WTC11 (cell line): ENCODE results near the gene ZNF282. TPM values are rescaled to one million over a fixed set of nuclear protein-coding genes. Genes with fewer than 3 reads are reported as not detected.

ENCODE experiments used
- ATAC-seq: fragments of 200-7000 bp; cut with Tn5 transposase; 2 replicates; pipeline ENCODE4 v1.10.0; 2021; ENCODE audit warnings: mild to moderate bottlenecking, moderate library complexity
- CTCF ChIA-PET: fragments of 300-600 bp; sonication (Branson Sonifier 250); formaldehyde crosslinking; loops from one replicate; lab custom pipeline; 2021; ENCODE audit warnings: antibody characterized with exemption; lab: Charles Lee
- POLR2A ChIA-PET: fragments of 350-600 bp; sonication (Branson Sonifier 250); formaldehyde crosslinking; loops from one replicate; lab custom pipeline; 2021; ENCODE audit warnings: antibody characterized with exemption; lab: Charles Lee
- DNase-seq: peaks from one replicate; pipeline ENCODE4 v3.0.0; 2021; ENCODE audit warnings: low spot score
- H3K27ac Mint-ChIP-seq: 2 replicates; pipeline ENCODE4 v1.8.0; 2021; ENCODE audit warnings: mixed read lengths
- H3K27me3 Mint-ChIP-seq: 2 replicates; pipeline ENCODE4 v1.8.0; 2021; ENCODE audit warnings: low read depth, mild to moderate bottlenecking, moderate library complexity, mixed read lengths
- H3K36me3 Mint-ChIP-seq: 2 replicates; pipeline ENCODE4 v1.8.0; 2021; ENCODE audit warnings: mixed read lengths
- H3K4me1 Mint-ChIP-seq: 2 replicates; pipeline ENCODE4 v1.8.0; 2022; ENCODE audit warnings: mixed read lengths
- H3K4me3 Mint-ChIP-seq: 2 replicates; pipeline ENCODE4 v1.8.0; 2021; ENCODE audit warnings: mild to moderate bottlenecking, moderate library complexity, mixed read lengths
- H3K9me3 Mint-ChIP-seq: 2 replicates; pipeline ENCODE4 v1.8.0; 2021; ENCODE audit warnings: mixed read lengths
- AFF4 ChIP-seq: sonication (generic); formaldehyde crosslinking; IDR thresholded peaks from 2 replicates; pipeline ENCODE4 v1.8.1; 2023; ENCODE audit warnings: mild to moderate bottlenecking, missing genetic modification reagents, borderline replicate concordance
- ARID4B ChIP-seq: sonication (generic); formaldehyde crosslinking; IDR thresholded peaks from 2 replicates; pipeline ENCODE4 v1.8.0; 2023; ENCODE audit warnings: missing genetic modification reagents, mild to moderate bottlenecking, borderline replicate concordance
- CTCF ChIP-seq: fragments of 200-600 bp; IDR thresholded peaks from 2 replicates; pipeline ENCODE4 v1.8.0; 2022; ENCODE audit warnings: antibody characterized with exemption
- E2F4 ChIP-seq: sonication (generic); formaldehyde crosslinking; IDR thresholded peaks from 2 replicates; pipeline ENCODE4 v1.8.1; 2022; ENCODE audit warnings: low read depth, mild to moderate bottlenecking, moderate library complexity, missing genetic modification reagents, borderline replicate concordance
- FOXK1 ChIP-seq: sonication (generic); formaldehyde crosslinking; IDR thresholded peaks from 2 replicates; pipeline ENCODE4 v1.8.0; 2022; ENCODE audit warnings: mild to moderate bottlenecking, moderate library complexity, missing genetic modification reagents
- GRHL2 ChIP-seq: fragments of 250-450 bp; sonication (Bioruptor Pico); IDR thresholded peaks from 2 replicates; pipeline ENCODE4 v1.8.0; 2022; ENCODE audit warnings: mild to moderate bottlenecking, moderate library complexity; ENCODE audit not compliant: insufficient replicate concordance, severe bottlenecking
- GTF2I ChIP-seq: fragments of 250-450 bp; sonication (Bioruptor Pico); conservative IDR thresholded peaks from 2 replicates; pipeline ENCODE4 v1.4.0; 2021; ENCODE audit warnings: mild to moderate bottlenecking
- IRF1 ChIP-seq: sonication (generic); formaldehyde crosslinking; IDR thresholded peaks from 2 replicates; pipeline ENCODE4 v1.8.0; 2023; ENCODE audit warnings: missing genetic modification reagents
- IRF2 ChIP-seq: sonication (generic); formaldehyde crosslinking; IDR thresholded peaks from 2 replicates; pipeline ENCODE4 v1.8.0; 2022; ENCODE audit warnings: low read depth, missing genetic modification reagents, borderline replicate concordance
- MAX ChIP-seq: sonication (generic); formaldehyde crosslinking; IDR thresholded peaks from 2 replicates; pipeline ENCODE4 v1.8.0; 2022; ENCODE audit warnings: mild to moderate bottlenecking, missing genetic modification reagents
- NFATC4 ChIP-seq: fragments of 250-450 bp; sonication (Bioruptor Pico); IDR thresholded peaks from 2 replicates; pipeline ENCODE4 v1.9.0; 2021; ENCODE audit warnings: mild to moderate bottlenecking
- NR2C2 ChIP-seq: sonication (generic); formaldehyde crosslinking; IDR thresholded peaks from 2 replicates; pipeline ENCODE4 v1.8.0; 2022; ENCODE audit warnings: mild to moderate bottlenecking, missing genetic modification reagents
- NR3C1 ChIP-seq: sonication (generic); formaldehyde crosslinking; conservative IDR thresholded peaks from 2 replicates; pipeline ENCODE4 v1.8.1; 2023; ENCODE audit warnings: low read depth, mild to moderate bottlenecking, missing genetic modification reagents
- PRRX2 ChIP-seq: fragments of 250-450 bp; sonication (Bioruptor Pico); IDR thresholded peaks from 2 replicates; pipeline ENCODE4 v1.8.0; 2021; ENCODE audit warnings: mild to moderate bottlenecking
- SOX15 ChIP-seq: fragments of 250-450 bp; sonication (Bioruptor Pico); IDR thresholded peaks from 2 replicates; pipeline ENCODE4 v1.9.0; 2021; ENCODE audit warnings: mild to moderate bottlenecking
- TCF7 ChIP-seq: sonication (generic); formaldehyde crosslinking; IDR thresholded peaks from 2 replicates; pipeline ENCODE4 v1.8.0; 2022; ENCODE audit warnings: mild to moderate bottlenecking, low read depth, missing genetic modification reagents, moderate library complexity
- USF2 ChIP-seq: sonication (generic); formaldehyde crosslinking; IDR thresholded peaks from 2 replicates; pipeline ENCODE4 v1.8.1; 2023; ENCODE audit warnings: mild to moderate bottlenecking, missing genetic modification reagents, moderate library complexity
- ZNF219 ChIP-seq: sonication (generic); formaldehyde crosslinking; IDR thresholded peaks from 2 replicates; pipeline ENCODE4 v1.8.0; 2023; ENCODE audit warnings: missing genetic modification reagents, mild to moderate bottlenecking, borderline replicate concordance
- ZNF423 ChIP-seq: fragments of 250-450 bp; sonication (Bioruptor Pico); IDR thresholded peaks from 2 replicates; pipeline ENCODE4 v2.1.2; 2022; ENCODE audit warnings: mild to moderate bottlenecking, moderate library complexity
- ZSCAN18 ChIP-seq: fragments of 250-450 bp; sonication (Bioruptor Pico); IDR thresholded peaks from 2 replicates; pipeline ENCODE4 v2.1.2; 2022; ENCODE audit warnings: mild to moderate bottlenecking, moderate library complexity
- total RNA-seq: library from RNA; stranded (reverse); gene quantifications from 3 replicates; pipeline ENCODE4 v1.2.3, GENCODE V29; 2021

Gene ZNF282
- total RNA-seq, 1 experiment from 2014 or later, result 38.5 TPM

- TF ChIP-seq FOXK1 (CRISPR knock-in tag), result peak; percentile 60
- TF ChIP-seq GRHL2 (CRISPR knock-in tag), result no peak
- TF ChIP-seq ZSCAN18 (CRISPR knock-in tag), result no peak
- peak; percentile 83; the same call in 1 of the 2 replicates for TF ChIP-seq IRF2 (CRISPR knock-in tag)
- peak; percentile 78 for TF ChIP-seq ARID4B (CRISPR knock-in tag)
- peak; percentile 91 for TF ChIP-seq USF2 (CRISPR knock-in tag)
- peak; percentile 79 for TF ChIP-seq CTCF
- no peak for TF ChIP-seq PRRX2
Measured at GRCh38 chr7:149261829-149262617, 66.7 kb downstream of the ZNF282 start, which contains the start of gene ZNF783 (continued).

- H3K36me3 Mint-ChIP-seq, result peaks cover 33% of the 10 kb centered on the region
- peaks cover 6% of the 10 kb centered on the region for H3K27me3 Mint-ChIP-seq
- H3K4me3 Mint-ChIP-seq, result no peak overlapping the region
- DNase-seq, result no peak
- no peaks in the 10 kb centered on the region for H3K4me1 Mint-ChIP-seq
- no peak for ATAC-seq
- H3K27ac Mint-ChIP-seq, result no peak overlapping the region
- ChIA-PET POLR2A (no interaction called here), CTCF (interaction anchor here (1.1 kb wide), 1 partner anchor 89 kb away, joined by 3 read pairs; no protein-coding TSS in a partner anchor)
- no peaks in the 10 kb centered on the region for H3K9me3 Mint-ChIP-seq
- TF ChIP-seq MAX (CRISPR knock-in tag), result no peak
- no peak for TF ChIP-seq NR3C1 (CRISPR knock-in tag)
- TF ChIP-seq ZNF219 (CRISPR knock-in tag), result no peak
- TF ChIP-seq E2F4, result no peak
- no peak for TF ChIP-seq GTF2I
- no peak for TF ChIP-seq AFF4 (CRISPR knock-in tag)
- TF ChIP-seq SOX15 (CRISPR knock-in tag), result no peak
- no peak for TF ChIP-seq FOXK1 (CRISPR knock-in tag)
- TF ChIP-seq NFATC4 (CRISPR knock-in tag), result no peak
- no peak for TF ChIP-seq IRF1 (CRISPR knock-in tag)
- TF ChIP-seq ZNF423, result no peak
- TF ChIP-seq NR2C2 (CRISPR knock-in tag), result no peak
- no peak for TF ChIP-seq TCF7
Measured at GRCh38 chr7:149266451-149266850, 71.1 kb downstream of the ZNF282 start.
